PFSK-1 (cell line): ENCODE results near the gene COP1.

ENCODE experiments used
- FOXP2 ChIP-seq: optimal IDR thresholded peaks from 2 replicates; pipeline ENCODE3; 2011; ENCODE audit warnings: borderline replicate concordance, control low read depth, inconsistent platforms; ENCODE audit not compliant: insufficient read depth; ENCODE audit errors: extremely low read length, extremely low read depth
- POLR2AphosphoS5 ChIP-seq: IDR thresholded peaks from 2 replicates; pipeline ENCODE4 v1.6.1; 2012; ENCODE audit warnings: low read depth, mild to moderate bottlenecking, control low read depth, low read length, moderate library complexity
- REST ChIP-seq, 2 experiments: IDR thresholded peaks; 2 replicates each; pipeline versions ENCODE4 v1.6.1 to v1.8.0; 2011 to 2012; ENCODE audit warnings: low read depth in 2 of 2, low read length in 2 of 2, control low read depth in 1 of 2, inconsistent platforms in 1 of 2, mild to moderate bottlenecking in 1 of 2, moderate library complexity in 1 of 2; ENCODE audit not compliant: insufficient read depth in 1 of 2
- SIN3A ChIP-seq: IDR thresholded peaks from 2 replicates; pipeline ENCODE4 v1.6.1; 2012; ENCODE audit warnings: mild to moderate bottlenecking, low read length, moderate library complexity, borderline replicate concordance; ENCODE audit not compliant: insufficient read depth
- TAF1 ChIP-seq: IDR thresholded peaks from 2 replicates; pipeline ENCODE4 v1.6.1; 2012; ENCODE audit warnings: low read length, control low read depth, borderline replicate concordance; ENCODE audit not compliant: insufficient read depth

COP1 gene

GRCh38 chr1:176118985-176119384 lies 88.1 kb downstream of the COP1 start:
- TF ChIP-seq POLR2AphosphoS5 (no peak), REST (IDR thresholded peaks at IDR 0.05; ENCODE audit: insufficient read depth in 1 of 2, low read depth in 2 of 2, low read length in 2 of 2) (no peak), FOXP2 (no peak), SIN3A (no peak), TAF1 (no peak)

GRCh38 chr1:176111835-176112234 lies 95.3 kb downstream of the COP1 start:
- TF ChIP-seq TAF1, result no peak

GRCh38 chr1:176110203-176110602 lies 96.9 kb downstream of the COP1 start:
- TF ChIP-seq REST (IDR thresholded peaks at IDR 0.05; ENCODE audit: insufficient read depth in 1 of 2, low read depth in 2 of 2, low read length in 2 of 2) (no peak), TAF1 (no peak), SIN3A (no peak), POLR2AphosphoS5 (no peak), FOXP2 (no peak)

GRCh38 chr1:176102768-176103350 lies 104.2 kb downstream of the COP1 start:
- TF ChIP-seq SIN3A (no peak), REST (IDR thresholded peaks at IDR 0.05; ENCODE audit: insufficient read depth in 1 of 2, low read depth in 2 of 2, low read length in 2 of 2) (no peak), FOXP2 (no peak)

- no peak for TF ChIP-seq TAF1
- peak; percentile 78 to 88 for TF ChIP-seq REST (IDR thresholded peaks at IDR 0.05; ENCODE audit: insufficient read depth in 1 of 2, low read depth in 2 of 2, low read length in 2 of 2)
Measured at GRCh38 chr1:176101951-176102642, 105.0 kb downstream of the COP1 start.
